Measurements from ENCODE around the gene ZNF217. TPM values are rescaled to one million over a fixed set of nuclear protein-coding genes. Genes with fewer than 3 reads are reported as not detected.
"Not testable (repeated sequence)": the region's sequence is repeated elsewhere in the genome, so short reads cannot be mapped to it uniquely, and the experiment has no call there.

Gene ZNF217
- total RNA-seq, 4 donors from 2014 or later = 31.2 to 64.8 (median 46.7) TPM

DNA sequence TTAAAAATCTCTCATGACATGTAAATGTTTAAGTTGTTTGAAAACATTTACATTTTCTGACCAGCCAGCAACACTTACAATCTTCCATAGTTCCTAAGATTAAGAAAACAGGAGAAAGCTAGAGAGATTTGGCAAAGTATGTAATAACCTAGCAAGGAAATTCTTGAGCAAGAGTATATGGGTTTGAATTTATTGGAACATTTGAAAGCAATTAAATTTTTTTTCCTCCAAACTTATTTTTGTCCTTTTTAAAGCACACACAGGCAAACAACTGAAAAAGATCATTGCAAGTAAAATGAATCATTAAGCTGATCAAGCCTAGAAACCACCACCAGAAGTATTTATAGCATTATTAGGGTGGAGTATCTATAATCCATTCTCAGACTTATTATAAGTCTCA is 20.1 kb upstream of the ZNF217 start:
- Histone ChIP-seq H3K27ac (no peak overlapping the region), H3K36me3 (no peaks in the 10 kb centered on the region), H3K4me3 (no peak overlapping the region)

DNA sequence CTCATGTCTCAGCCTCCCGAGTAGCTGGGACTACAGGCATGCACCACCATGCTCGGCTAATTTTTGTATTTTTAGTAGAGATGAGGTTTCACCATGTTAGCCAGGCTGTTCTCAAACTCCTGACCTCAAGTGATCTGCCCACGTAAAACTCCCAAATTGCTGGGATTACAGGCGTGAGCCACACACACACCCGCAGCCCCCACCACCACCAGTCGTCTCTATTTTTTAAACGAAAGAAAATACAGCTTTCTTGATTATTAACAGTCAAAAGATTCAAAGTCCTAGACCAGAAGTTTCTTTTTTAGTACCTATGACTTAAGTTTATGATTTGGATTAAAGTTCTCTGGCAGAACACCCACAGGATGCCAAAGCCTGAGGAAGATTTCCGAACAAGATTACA is 18.6 kb upstream of the ZNF217 start:
- peaks cover 43% of the 10 kb centered on the region for H3K4me1 ChIP-seq
- H3K27ac ChIP-seq, H3K27me3 ChIP-seq, H3K9me3 ChIP-seq, H3K36me3 ChIP-seq, H3K4me3 ChIP-seq: not testable (repeated sequence)
- DNase-seq (ENCODE audit: low spot score in 2 of 2) = peak in 1 of 2 donors; percentile 31
- WGBS = 91% methylated on average over 8 of the region's 8 CpGs

More for the DNA sequence above, 20.1 kb upstream of the ZNF217 start:
- H3K9me3 ChIP-seq = no peaks in the 10 kb centered on the region
- no peaks in the 10 kb centered on the region for H3K27me3 ChIP-seq
- no peak for DNase-seq (ENCODE audit: low spot score in 2 of 2)
- peaks cover 38% of the 10 kb centered on the region for H3K4me1 ChIP-seq
- TF ChIP-seq POLR2A (IDR thresholded peaks at IDR 0.05) (no peak), EP300 (IDR thresholded peaks at IDR 0.05) (no peak), POLR2AphosphoS5 (IDR thresholded peaks at IDR 0.05) (no peak)
- TF ChIP-seq, protein P1, sequence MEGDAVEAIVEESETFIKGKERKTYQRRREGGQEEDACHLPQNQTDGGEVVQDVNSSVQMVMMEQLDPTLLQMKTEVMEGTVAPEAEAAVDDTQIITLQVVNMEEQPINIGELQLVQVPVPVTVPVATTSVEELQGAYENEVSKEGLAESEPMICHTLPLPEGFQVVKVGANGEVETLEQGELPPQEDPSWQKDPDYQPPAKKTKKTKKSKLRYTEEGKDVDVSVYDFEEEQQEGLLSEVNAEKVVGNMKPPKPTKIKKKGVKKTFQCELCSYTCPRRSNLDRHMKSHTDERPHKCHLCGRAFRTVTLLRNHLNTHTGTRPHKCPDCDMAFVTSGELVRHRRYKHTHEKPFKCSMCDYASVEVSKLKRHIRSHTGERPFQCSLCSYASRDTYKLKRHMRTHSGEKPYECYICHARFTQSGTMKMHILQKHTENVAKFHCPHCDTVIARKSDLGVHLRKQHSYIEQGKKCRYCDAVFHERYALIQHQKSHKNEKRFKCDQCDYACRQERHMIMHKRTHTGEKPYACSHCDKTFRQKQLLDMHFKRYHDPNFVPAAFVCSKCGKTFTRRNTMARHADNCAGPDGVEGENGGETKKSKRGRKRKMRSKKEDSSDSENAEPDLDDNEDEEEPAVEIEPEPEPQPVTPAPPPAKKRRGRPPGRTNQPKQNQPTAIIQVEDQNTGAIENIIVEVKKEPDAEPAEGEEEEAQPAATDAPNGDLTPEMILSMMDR (IDR thresholded peaks at IDR 0.05) = no peak

- peak in 1 of 2 donors; percentile 56 for DNase-seq (ENCODE audit: low spot score in 2 of 2)
- TF ChIP-seq POLR2AphosphoS5 (IDR thresholded peaks at IDR 0.05) (peak in 1 of 3 donors; percentile 33), POLR2A (IDR thresholded peaks at IDR 0.05) (no peak)
- no peak overlapping the region for H3K4me3 ChIP-seq
Observed at GRCh38 chr20:53611449-53611894, 17.8 kb upstream of the ZNF217 start.

DNA sequence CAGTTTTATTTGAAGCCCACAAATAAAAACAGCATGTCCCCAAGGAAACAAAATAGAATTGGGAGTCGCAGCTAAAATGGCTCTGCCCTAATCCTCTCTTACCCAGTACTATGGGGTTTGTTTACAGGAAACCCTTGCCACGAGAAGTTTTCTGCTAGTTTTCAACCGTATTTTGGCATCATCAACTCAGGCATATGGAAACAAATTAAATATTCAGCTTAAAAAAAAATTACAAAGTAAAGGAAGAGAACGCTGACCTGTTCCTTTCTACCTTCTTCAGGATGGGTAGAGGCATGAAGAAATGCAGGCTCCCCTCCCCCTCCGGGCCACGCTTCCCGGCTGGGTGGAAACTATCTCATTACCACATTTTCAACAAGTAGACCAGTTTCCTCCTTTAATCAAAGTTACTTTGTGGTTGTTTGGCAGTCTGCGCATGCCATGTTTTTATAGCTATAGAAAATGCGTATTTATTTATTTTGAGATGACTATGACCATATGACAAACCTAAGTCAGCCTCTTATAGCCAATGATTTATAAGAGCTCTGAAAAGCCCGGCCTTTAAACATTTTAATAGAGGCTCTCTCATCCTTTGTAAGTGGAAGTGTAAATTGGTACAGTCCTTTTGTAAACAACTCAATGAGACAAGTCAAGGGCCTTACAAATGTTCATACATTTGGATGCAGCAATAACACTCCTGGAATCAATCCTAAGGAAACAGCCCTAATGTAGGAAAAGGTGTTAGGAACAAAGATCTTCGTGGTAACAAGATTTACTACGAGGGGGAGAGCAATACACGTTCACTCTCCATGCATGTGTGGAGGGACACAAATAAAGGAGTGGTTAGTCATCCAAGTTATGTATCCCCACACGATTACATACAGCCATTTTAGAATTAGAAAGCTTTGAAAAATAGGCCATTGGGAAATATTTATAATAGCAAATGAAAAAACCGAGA is 16.1 kb upstream of the ZNF217 start:
- H3K4me3 ChIP-seq = peak overlapping the region; percentile 17
- H3K27ac ChIP-seq = peak overlapping the region; percentile 73
- H3K27me3 ChIP-seq = no peaks in the 10 kb centered on the region
- TF ChIP-seq, protein P1 (IDR thresholded peaks at IDR 0.05) = no peak
- no peak for TF ChIP-seq POLR2A (IDR thresholded peaks at IDR 0.05)
- TF ChIP-seq POLR2AphosphoS5 (IDR thresholded peaks at IDR 0.05) = no peak
- no peak for TF ChIP-seq EP300 (IDR thresholded peaks at IDR 0.05)
- 49% methylated on average over 15 of the region's 15 CpGs for WGBS
- peak in 1 of 2 donors; percentile 66 for DNase-seq (ENCODE audit: low spot score in 2 of 2)
- no peaks in the 10 kb centered on the region for H3K9me3 ChIP-seq
- H3K4me1 ChIP-seq = peaks cover 52% of the 10 kb centered on the region
- no peaks in the 10 kb centered on the region for H3K36me3 ChIP-seq

More at GRCh38 chr20:53611449-53611894, 17.8 kb upstream of the ZNF217 start:
- Histone ChIP-seq H3K27ac (no peak overlapping the region), H3K36me3 (no peaks in the 10 kb centered on the region), H3K4me1 (peaks cover 45% of the 10 kb centered on the region), H3K27me3 (no peaks in the 10 kb centered on the region), H3K9me3 (no peaks in the 10 kb centered on the region)
- WGBS = 28% methylated on average over 8 of the region's 8 CpGs

DNA sequence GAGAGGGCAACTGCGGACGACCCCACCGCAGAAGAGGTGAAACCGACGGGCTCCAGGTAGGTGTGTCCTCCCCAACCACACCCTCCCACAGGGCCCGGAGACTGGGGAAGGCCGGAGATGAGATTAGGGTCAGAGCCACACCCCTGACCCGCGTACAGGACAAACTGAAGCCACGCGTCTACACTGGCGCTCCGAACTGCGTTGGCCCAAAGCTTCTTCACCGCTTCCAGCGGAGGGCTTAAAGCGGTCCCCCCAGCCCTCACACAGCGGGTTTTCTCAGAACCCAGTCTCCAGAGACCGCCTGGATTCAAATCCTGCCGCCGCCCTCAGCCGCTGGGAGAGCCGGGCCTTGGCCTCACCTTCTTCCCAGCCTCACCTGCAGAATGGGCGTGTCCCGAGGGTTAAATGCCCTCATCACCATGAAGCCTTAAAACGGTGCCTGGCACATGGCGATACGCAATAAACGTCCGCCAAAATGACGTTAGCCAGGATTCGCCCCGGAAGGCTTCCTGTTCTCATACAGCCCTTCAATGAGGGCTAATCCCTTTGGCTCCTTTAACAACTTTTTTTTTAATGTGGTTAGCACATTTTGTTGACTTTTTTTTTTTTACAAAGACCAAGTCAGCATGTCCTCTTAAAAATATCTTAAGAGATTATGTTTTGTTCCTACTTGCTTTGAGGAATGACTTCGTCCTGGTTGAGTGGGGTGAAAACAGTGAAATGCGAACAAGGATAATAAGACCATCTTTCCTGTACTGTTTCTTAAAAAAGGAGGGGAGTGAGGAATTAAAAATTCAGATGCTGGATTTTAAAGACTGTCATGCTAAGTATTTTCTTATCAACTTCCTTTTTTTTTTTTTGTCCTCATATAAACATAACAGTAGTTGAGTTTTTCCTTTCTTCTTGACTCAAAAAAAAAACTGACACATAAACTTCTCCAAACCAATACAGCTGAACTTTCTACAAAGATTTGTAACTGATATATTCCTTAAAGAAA is 15.1 kb upstream of the ZNF217 start:
- no peaks in the 10 kb centered on the region for H3K9me3 ChIP-seq
- no peak for TF ChIP-seq POLR2A (IDR thresholded peaks at IDR 0.05)
- TF ChIP-seq POLR2AphosphoS5 (IDR thresholded peaks at IDR 0.05) = no peak
- TF ChIP-seq EP300 (IDR thresholded peaks at IDR 0.05) = no peak
- TF ChIP-seq, protein P1 (IDR thresholded peaks at IDR 0.05) = no peak
- DNase-seq (ENCODE audit: low spot score in 2 of 2) = peak in 1 of 2 donors; percentile 65
- H3K4me3 ChIP-seq = peak overlapping the region; percentile 17
- no peaks in the 10 kb centered on the region for H3K36me3 ChIP-seq
- peak overlapping the region; percentile 73 for H3K27ac ChIP-seq
- 69% methylated on average over 35 of the region's 35 CpGs for WGBS
- H3K4me1 ChIP-seq = peaks cover 50% of the 10 kb centered on the region
- H3K27me3 ChIP-seq = no peaks in the 10 kb centered on the region
